Testis (tissue), 3 donors: Measurements from ENCODE around the gene EYS. TPM values are rescaled to one million over a fixed set of nuclear protein-coding genes. Genes with fewer than 3 reads are reported as not detected.

ENCODE experiments used
- DNase-seq: peaks from one replicate; pipeline ENCODE4 v3.0.0-alpha.2; 2019
- H3K27ac ChIP-seq, 2 donors: fragments of 200-600 bp; sonication (generic); one replicate each; pipeline ENCODE4 v1.5.1; 2019
- H3K27me3 ChIP-seq: fragments of 200-600 bp; sonication (generic); one replicate; pipeline ENCODE4 v1.5.1; 2019
- H3K36me3 ChIP-seq: fragments of 200-600 bp; sonication (generic); one replicate; pipeline ENCODE4 v1.5.1; 2017; ENCODE audit warnings: low read depth; ENCODE audit errors: missing control alignments
- H3K4me1 ChIP-seq: fragments of 200-600 bp; sonication (generic); one replicate; pipeline ENCODE4 v1.5.1; 2019
- H3K4me3 ChIP-seq, 2 donors: fragments of 200-600 bp; sonication (generic); one replicate each; pipeline ENCODE4 v1.5.1; 2017 to 2019
- H3K9me3 ChIP-seq: fragments of 200-600 bp; sonication (generic); one replicate; pipeline ENCODE4 v1.5.1; 2017
- POLR2A ChIP-seq: fragments of 450-650 bp; IDR thresholded peaks from one replicate; pipeline ENCODE4 v1.6.1; 2017; ENCODE audit warnings: antibody characterized with exemption, mild to moderate bottlenecking, moderate library complexity
- WGBS, 2 donors: methylation state at CpG; one replicate each; pipeline ENCODE4 v1.1.5; 2018; 5-methylcytosine and 5-hydroxymethylcytosine counted together
- intact Hi-C: fragments of 100-400 bp; cut with DNase I; formaldehyde crosslinking; loops from one replicate; pipeline ENCODE4 v1.15.1; 2023; ENCODE audit warnings: low total_unique reads
- polyA plus RNA-seq: library from polyadenylated mRNA; stranded (reverse); fragments of 350-450 nt; fragmentation: Illumina TruSeq; extraction: RNeasy Lipid Tissue Mini Kit (QIAGEN cat#74804); gene quantifications from one replicate; pipeline ENCODE4 v1.2.3, GENCODE V29; 2014; ENCODE audit warnings: low read depth, low replicate concordance; ENCODE audit not compliant: insufficient read depth
- total RNA-seq, 2 donors: library from RNA; depleted of rRNA; stranded (reverse); fragments of >200 nt; gene quantifications; one replicate each; pipeline ENCODE4 v1.2.3, GENCODE V29; 2016
- TF ChIP-seq, protein P1 (sequence below), 3 experiments: fragments of 450-650 bp in 2 of 3; fragments of 200-600 bp in 1 of 3; sonication (generic) in 1 of 3; IDR thresholded peaks; one replicate each; pipeline ENCODE4 v1.5.1; 2016 to 2019; ENCODE audit warnings: antibody characterized with exemption in 3 of 3, mild to moderate bottlenecking in 2 of 3, moderate library complexity in 1 of 3

The EYS gene
- total and polyA plus RNA-seq, 3 donors from 2014 or later: 1.3 to 2.8 (median 2.6) TPM

DNA sequence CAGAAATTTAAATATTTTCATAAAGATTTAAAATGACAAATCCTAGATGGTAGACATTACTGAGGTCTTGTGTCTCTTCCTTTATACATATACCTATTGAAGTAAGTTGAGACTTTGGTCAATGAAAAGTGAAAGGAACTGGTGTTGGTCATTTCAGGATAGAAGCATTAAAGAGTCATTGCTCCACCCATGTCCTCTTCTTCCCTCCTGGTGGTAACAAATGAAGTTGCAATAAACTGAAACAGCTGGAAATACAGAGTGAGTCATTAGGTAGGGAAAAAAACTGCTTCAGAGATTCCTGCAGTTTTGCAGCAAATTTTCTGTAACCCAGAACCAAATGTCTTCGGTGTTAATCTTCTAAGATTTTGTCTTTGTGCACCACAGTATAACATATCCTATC is 448.0 kb downstream of the EYS start:
- H3K4me3 ChIP-seq: no peak overlapping the region

DNA sequence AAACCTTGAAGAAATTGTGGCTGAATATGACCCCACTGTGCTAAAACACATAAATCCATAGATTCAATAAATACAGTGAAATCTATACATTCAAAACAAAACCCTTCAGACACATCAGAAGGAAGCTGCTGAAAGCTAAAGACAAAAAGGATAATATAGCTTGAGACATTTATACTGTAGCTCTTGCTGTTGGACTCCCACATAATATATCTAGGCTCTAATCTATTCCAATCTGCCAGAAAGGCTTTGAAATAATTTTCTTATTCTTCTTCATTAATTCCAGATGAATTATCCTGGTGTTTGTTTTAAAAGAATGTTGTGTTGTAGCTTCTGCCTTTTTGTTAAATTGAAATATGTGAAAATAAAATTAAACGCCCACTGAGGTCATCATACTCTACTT is 454.0 kb downstream of the EYS start:
- no peak overlapping the region for H3K27ac ChIP-seq
- intact Hi-C loops: no loop called here

More for the DNA sequence above, 448.0 kb downstream of the EYS start:
- Histone ChIP-seq H3K27ac (no peak overlapping the region), H3K9me3 (no peaks in the 10 kb centered on the region), H3K4me1 (no peaks in the 10 kb centered on the region), H3K27me3 (no peaks in the 10 kb centered on the region), H3K36me3 (no peaks in the 10 kb centered on the region)
- intact Hi-C loops: no loop called here
- no peak for TF ChIP-seq POLR2A
- TF ChIP-seq, protein P1, sequence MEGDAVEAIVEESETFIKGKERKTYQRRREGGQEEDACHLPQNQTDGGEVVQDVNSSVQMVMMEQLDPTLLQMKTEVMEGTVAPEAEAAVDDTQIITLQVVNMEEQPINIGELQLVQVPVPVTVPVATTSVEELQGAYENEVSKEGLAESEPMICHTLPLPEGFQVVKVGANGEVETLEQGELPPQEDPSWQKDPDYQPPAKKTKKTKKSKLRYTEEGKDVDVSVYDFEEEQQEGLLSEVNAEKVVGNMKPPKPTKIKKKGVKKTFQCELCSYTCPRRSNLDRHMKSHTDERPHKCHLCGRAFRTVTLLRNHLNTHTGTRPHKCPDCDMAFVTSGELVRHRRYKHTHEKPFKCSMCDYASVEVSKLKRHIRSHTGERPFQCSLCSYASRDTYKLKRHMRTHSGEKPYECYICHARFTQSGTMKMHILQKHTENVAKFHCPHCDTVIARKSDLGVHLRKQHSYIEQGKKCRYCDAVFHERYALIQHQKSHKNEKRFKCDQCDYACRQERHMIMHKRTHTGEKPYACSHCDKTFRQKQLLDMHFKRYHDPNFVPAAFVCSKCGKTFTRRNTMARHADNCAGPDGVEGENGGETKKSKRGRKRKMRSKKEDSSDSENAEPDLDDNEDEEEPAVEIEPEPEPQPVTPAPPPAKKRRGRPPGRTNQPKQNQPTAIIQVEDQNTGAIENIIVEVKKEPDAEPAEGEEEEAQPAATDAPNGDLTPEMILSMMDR (IDR thresholded peaks at IDR 0.05): no peak
- no peak for DNase-seq
- WGBS, 2 donors: 85 to 94% methylated on average over 1 of the region's 1 CpG

DNA sequence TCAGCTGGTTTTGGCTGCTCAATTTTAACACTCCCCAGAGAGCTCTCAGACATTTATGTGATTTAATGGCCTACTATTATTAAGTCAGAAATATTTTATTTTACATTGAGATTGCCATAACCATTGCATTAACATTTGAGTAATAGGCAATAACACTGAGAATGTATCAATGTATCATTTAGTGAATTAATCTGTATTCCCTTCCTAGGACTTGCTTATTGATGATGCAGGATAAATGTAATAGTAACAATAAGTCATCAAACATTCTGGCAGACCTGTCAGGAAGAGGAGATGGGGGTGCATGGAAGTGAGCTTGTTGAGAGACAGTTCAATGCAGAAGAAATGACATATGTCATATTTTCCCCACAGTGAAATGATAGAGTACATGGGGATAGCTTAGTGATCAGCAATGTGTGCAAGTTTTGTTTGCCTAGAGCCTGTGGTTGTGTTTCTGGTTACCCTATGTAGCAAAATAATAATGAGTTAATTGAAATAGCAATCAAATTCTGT is 458.9 kb downstream of the EYS start:
- Histone ChIP-seq H3K4me3 (no peak overlapping the region), H3K9me3 (no peaks in the 10 kb centered on the region), H3K36me3 (no peaks in the 10 kb centered on the region), H3K4me1 (no peaks in the 10 kb centered on the region), H3K27me3 (no peaks in the 10 kb centered on the region), H3K27ac (no peak overlapping the region)
- TF ChIP-seq, protein P1 (IDR thresholded peaks at IDR 0.05): no peak
- TF ChIP-seq POLR2A: no peak
- DNase-seq: no peak
- intact Hi-C loops: no loop called here

More for the DNA sequence above, 454.0 kb downstream of the EYS start:
- Histone ChIP-seq H3K27me3 (no peaks in the 10 kb centered on the region), H3K4me3 (no peak overlapping the region), H3K4me1 (no peaks in the 10 kb centered on the region), H3K36me3 (no peaks in the 10 kb centered on the region), H3K9me3 (no peaks in the 10 kb centered on the region)
- no peak for DNase-seq
- WGBS, 2 donors: 68 to 80% methylated on average over 1 of the region's 1 CpG
- no peak for TF ChIP-seq POLR2A
- TF ChIP-seq, protein P1 (IDR thresholded peaks at IDR 0.05): no peak

DNA sequence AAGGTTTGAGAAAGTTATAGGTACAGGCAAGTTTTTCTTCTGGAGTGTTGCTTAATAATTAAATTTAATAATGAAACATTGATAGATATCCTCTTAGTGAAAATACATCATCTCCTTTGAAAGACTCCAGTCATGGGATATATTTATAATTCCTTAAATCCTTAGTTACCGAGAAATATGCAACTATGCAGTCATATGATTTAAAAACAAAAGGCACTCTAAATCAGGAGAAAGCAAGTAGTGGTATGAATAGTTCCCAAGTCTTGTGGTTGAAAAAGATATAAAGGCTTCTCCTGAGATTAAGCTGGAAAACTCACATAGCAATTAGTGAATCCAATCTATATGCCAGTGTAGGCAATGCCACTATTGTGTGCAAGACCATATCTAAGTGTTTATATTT is 475.4 kb downstream of the EYS start:
- 78 to 81% methylated on average over 1 of the region's 1 CpG for WGBS, 2 donors
- no peak for TF ChIP-seq POLR2A
- TF ChIP-seq, protein P1 (IDR thresholded peaks at IDR 0.05): no peak
- no peak for DNase-seq
- intact Hi-C loops: no loop called here
- Histone ChIP-seq H3K36me3 (no peaks in the 10 kb centered on the region), H3K27me3 (no peaks in the 10 kb centered on the region), H3K9me3 (no peaks in the 10 kb centered on the region), H3K4me3 (no peak overlapping the region), H3K4me1 (no peaks in the 10 kb centered on the region), H3K27ac (no peak overlapping the region)

DNA sequence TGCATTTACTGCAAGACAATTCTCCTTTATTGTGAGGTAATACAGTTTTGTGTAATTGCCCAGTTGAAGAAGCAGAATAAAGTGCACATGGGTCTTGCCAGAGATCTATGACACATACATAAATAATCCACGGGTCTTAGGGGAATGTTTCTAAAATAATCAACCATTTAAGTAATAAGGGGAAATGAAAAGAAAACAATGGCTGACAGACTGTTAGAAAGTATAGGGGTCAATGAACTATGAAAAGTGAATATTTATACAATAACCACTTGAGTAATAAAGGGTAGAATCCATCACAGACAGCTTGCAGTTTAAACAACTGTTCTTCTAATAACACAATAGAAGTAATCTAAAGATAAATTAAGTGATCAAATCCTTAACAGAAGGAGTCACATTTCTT is 477.2 kb downstream of the EYS start:
- no peak for DNase-seq
- Histone ChIP-seq H3K9me3 (no peaks in the 10 kb centered on the region), H3K36me3 (no peaks in the 10 kb centered on the region), H3K4me1 (no peaks in the 10 kb centered on the region), H3K27me3 (no peaks in the 10 kb centered on the region), H3K27ac (no peak overlapping the region), H3K4me3 (no peak overlapping the region)
- intact Hi-C loops: no loop called here
- TF ChIP-seq, protein P1 (IDR thresholded peaks at IDR 0.05): no peak
- no peak for TF ChIP-seq POLR2A
- WGBS, 2 donors: 19 to 20% methylated on average over 1 of the region's 1 CpG
